ENCODE data around the gene EVI5L. TPM values are rescaled to one million over a fixed set of nuclear protein-coding genes. Genes with fewer than 3 reads are reported as not detected.

EVI5L gene
- total RNA-seq, 1 donor from 2014 or later: 21.5 TPM

- intact Hi-C loops (cut with DNase I): no loop called here
- ATAC-seq (no peak), DNase-seq (ENCODE audit: missing footprints) (peak; percentile 23)
Observed at GRCh38 chr19:7841751-7842660, 12.0 kb downstream of the EVI5L start.

- DNase-seq (ENCODE audit: missing footprints) (no peak), ATAC-seq (no peak)
- intact Hi-C loops (cut with DNase I): no loop called here
Observed at GRCh38 chr19:7842661-7843294, 12.8 kb downstream of the EVI5L start.

- intact Hi-C loops (cut with DNase I): no loop called here
- peak; percentile 13 for DNase-seq (ENCODE audit: missing footprints)
Observed at GRCh38 chr19:7843521-7843920, 13.5 kb downstream of the EVI5L start.

GRCh38 chr19:7844405-7844804 is 14.4 kb downstream of the EVI5L start:
- intact Hi-C loops (cut with DNase I): no loop called here
- no peak for ATAC-seq
- DNase-seq (ENCODE audit: missing footprints): peak; percentile 21

More at GRCh38 chr19:7843521-7843920, 13.5 kb downstream of the EVI5L start:
- ATAC-seq: no peak

GRCh38 chr19:7844951-7845350 is 14.9 kb downstream of the EVI5L start:
- DNase-seq (ENCODE audit: missing footprints) (peak; percentile 30), ATAC-seq (no peak)
- intact Hi-C loops (cut with DNase I): no loop called here

- DNase-seq (ENCODE audit: missing footprints): peak; percentile 45
- intact Hi-C loops (cut with DNase I): no loop called here
- ATAC-seq: no peak
Observed at GRCh38 chr19:7845390-7846154, 15.6 kb downstream of the EVI5L start.

GRCh38 chr19:7846155-7846646 is 16.2 kb downstream of the EVI5L start:
- no peak for ATAC-seq
- intact Hi-C loops (cut with DNase I): no loop called here
- DNase-seq (ENCODE audit: missing footprints): peak; percentile 60

GRCh38 chr19:7847664-7848063 is 17.6 kb downstream of the EVI5L start:
- ATAC-seq (no peak), DNase-seq (ENCODE audit: missing footprints) (peak; percentile 41)
- intact Hi-C loops (cut with DNase I): no loop called here

- ATAC-seq (no peak), DNase-seq (ENCODE audit: missing footprints) (no peak)
- intact Hi-C loops (cut with DNase I): no loop called here
Observed at GRCh38 chr19:7848779-7849457, 18.9 kb downstream of the EVI5L start.

- DNase-seq (ENCODE audit: missing footprints) (no peak), ATAC-seq (no peak)
- intact Hi-C loops (cut with DNase I): no loop called here
Observed at GRCh38 chr19:7849631-7849999, 19.6 kb downstream of the EVI5L start.

GRCh38 chr19:7850000-7850813 is 20.2 kb downstream of the EVI5L start:
- intact Hi-C loops (cut with DNase I): loop anchor here (5.0 kb wide), 1 partner anchor 52 kb away; the partner anchor contains the start of gene MAP2K7
- DNase-seq (ENCODE audit: missing footprints) (no peak), ATAC-seq (peak; percentile 47)

GRCh38 chr19:7850945-7851622 is 21.1 kb downstream of the EVI5L start:
- intact Hi-C loops (cut with DNase I): loop anchor here (5.0 kb wide), 1 partner anchor 51 kb away; the partner anchor contains the start of gene MAP2K7
- DNase-seq (ENCODE audit: missing footprints) (no peak), ATAC-seq (no peak)

GRCh38 chr19:7851623-7852500 is 21.8 kb downstream of the EVI5L start:
- DNase-seq (ENCODE audit: missing footprints) (no peak), ATAC-seq (no peak)
- intact Hi-C loops (cut with DNase I): loop anchor here (5.0 kb wide), 1 partner anchor 50 kb away; the partner anchor contains the start of gene MAP2K7

GRCh38 chr19:7852851-7853769 is 23.1 kb downstream of the EVI5L start:
- DNase-seq (ENCODE audit: missing footprints): peak; percentile 86

GRCh38 chr19:7853770-7854128 is 23.7 kb downstream of the EVI5L start:
- intact Hi-C loops (cut with DNase I): loop anchor here (5.0 kb wide), 1 partner anchor 49 kb away; the partner anchor contains the start of gene MAP2K7
- ATAC-seq (no peak), DNase-seq (ENCODE audit: missing footprints) (no peak)

More at GRCh38 chr19:7852851-7853769, 23.1 kb downstream of the EVI5L start:
- intact Hi-C loops (cut with DNase I): loop anchor here (5.0 kb wide), 1 partner anchor 49 kb away; the partner anchor contains the start of gene MAP2K7
- ATAC-seq: peak; percentile 55
